22Rv1 (cell line): ENCODE measurements around the gene DDR2.

Experiments used
- CTCF ChIP-seq: fragments of 450-650 bp; IDR thresholded peaks from 2 replicates; pipeline ENCODE4 v1.5.1; 2017; ENCODE audit warnings: mild to moderate bottlenecking
- ZFX ChIP-seq: fragments of 450-650 bp; IDR thresholded peaks from 2 replicates; pipeline ENCODE4 v1.6.1; 2017; ENCODE audit warnings: antibody characterized with exemption, borderline replicate concordance

- TF ChIP-seq CTCF (no peak), ZFX (no peak)
These were observed 120.9 kb downstream of the DDR2 start for GRCh38 chr1:162753001-162753658.
